Smooth muscle cell (in vitro differentiated cells): ENCODE results near the gene FAM3D. TPM values are rescaled to one million over a fixed set of nuclear protein-coding genes. Genes with fewer than 3 reads are reported as not detected.

ENCODE experiments used
- DNase-seq: peaks from one replicate; lab custom pipeline; 2025; ENCODE audit not compliant: unreplicated experiment; lab: John Stamatoyannopoulos, UW
- H2AFZ ChIP-seq: fragments of 200-600 bp; sonication (generic); 2 replicates; pipeline ENCODE4 v1.6.0; 2016; ENCODE audit warnings: antibody characterized with exemption, low read depth, mild to moderate bottlenecking
- H3F3A ChIP-seq: fragments of 200-600 bp; sonication (generic); 2 replicates; pipeline ENCODE4 v1.6.0; 2017; ENCODE audit warnings: antibody characterized with exemption, low read depth
- H3K27ac ChIP-seq: fragments of 200-600 bp; sonication (generic); 2 replicates; pipeline ENCODE4 v1.5.1; 2016; ENCODE audit warnings: low read depth, mild to moderate bottlenecking
- H3K27me3 ChIP-seq: fragments of 200-600 bp; sonication (generic); 2 replicates; pipeline ENCODE4 v1.6.1; 2016; ENCODE audit warnings: low read depth, mild to moderate bottlenecking
- H3K36me3 ChIP-seq: fragments of 200-600 bp; sonication (generic); 2 replicates; pipeline ENCODE4 v1.5.1; 2016; ENCODE audit warnings: low read depth
- H3K4me1 ChIP-seq: fragments of 200-600 bp; sonication (generic); 2 replicates; pipeline ENCODE4 v1.5.1; 2016; ENCODE audit warnings: low read depth
- H3K4me2 ChIP-seq: fragments of 200-600 bp; sonication (generic); 2 replicates; pipeline ENCODE4 v1.6.0; 2016; ENCODE audit warnings: mild to moderate bottlenecking
- H3K4me3 ChIP-seq: fragments of 200-600 bp; sonication (generic); 2 replicates; pipeline ENCODE4 v1.5.1; 2016; ENCODE audit warnings: mild to moderate bottlenecking
- H3K79me2 ChIP-seq: fragments of 200-600 bp; sonication (generic); 2 replicates; pipeline ENCODE4 v1.6.0; 2016; ENCODE audit warnings: low read depth, mild to moderate bottlenecking
- H3K9ac ChIP-seq: fragments of 200-600 bp; sonication (generic); 2 replicates; pipeline ENCODE4 v1.6.0; 2016; ENCODE audit warnings: low read depth
- H3K9me3 ChIP-seq: fragments of 200-600 bp; sonication (generic); replicated peaks from 2 replicates; pipeline ENCODE4 v1.5.1; 2016; ENCODE audit warnings: low read depth
- H4K20me1 ChIP-seq: fragments of 200-600 bp; sonication (generic); 2 replicates; pipeline ENCODE4 v1.6.0; 2016; ENCODE audit warnings: low read depth
- CTCF ChIP-seq: fragments of 200-600 bp; sonication (generic); IDR thresholded peaks from 2 replicates; pipeline ENCODE4 v1.5.1; 2017; ENCODE audit warnings: borderline replicate concordance, mild to moderate bottlenecking, antibody characterized with exemption; ENCODE audit not compliant: insufficient read depth, poor library complexity, severe bottlenecking
- WGBS: methylation state at CpG from one replicate; pipeline ENCODE4 v1.1.7; 2016; ENCODE audit warnings: low lambda C conversion rate; 5-methylcytosine and 5-hydroxymethylcytosine counted together
- polyA plus RNA-seq: library from polyadenylated mRNA; unstranded; fragments of >200 nt; fragmentation: Nextera tagmentation; extraction: Ambion mirVana; gene quantifications from 2 replicates; pipeline ENCODE4 v1.2.1, GENCODE V29; 2016
- total RNA-seq: library from RNA; depleted of rRNA; stranded (reverse); fragments of >200 nt; gene quantifications from 2 replicates; pipeline ENCODE4 v1.2.3, GENCODE V29; 2014

FAM3D gene
- total and polyA plus RNA-seq, 2 experiments from 2014 or later, result 0.18 to 0.33 TPM

- Histone ChIP-seq H3K4me2 (no peak overlapping the region), H3K9ac (no peak overlapping the region), H2AFZ (no peak overlapping the region), H3K4me3 (no peak overlapping the region), H3K4me1 (peaks cover 10% of the 10 kb centered on the region), H4K20me1 (no peaks in the 10 kb centered on the region), H3K9me3 (no peaks in the 10 kb centered on the region), H3K27me3 (no peaks in the 10 kb centered on the region), H3K27ac (no peak overlapping the region), H3K36me3 (no peaks in the 10 kb centered on the region), H3F3A (no peaks in the 10 kb centered on the region), H3K79me2 (no peaks in the 10 kb centered on the region)
- WGBS, result 92% methylated on average over 7 of the region's 7 CpGs
- no peak for TF ChIP-seq CTCF
- DNase-seq, result no peak
These were observed 53.1 kb downstream of the FAM3D start for GRCh38 chr3:58613236-58614132.

DNA sequence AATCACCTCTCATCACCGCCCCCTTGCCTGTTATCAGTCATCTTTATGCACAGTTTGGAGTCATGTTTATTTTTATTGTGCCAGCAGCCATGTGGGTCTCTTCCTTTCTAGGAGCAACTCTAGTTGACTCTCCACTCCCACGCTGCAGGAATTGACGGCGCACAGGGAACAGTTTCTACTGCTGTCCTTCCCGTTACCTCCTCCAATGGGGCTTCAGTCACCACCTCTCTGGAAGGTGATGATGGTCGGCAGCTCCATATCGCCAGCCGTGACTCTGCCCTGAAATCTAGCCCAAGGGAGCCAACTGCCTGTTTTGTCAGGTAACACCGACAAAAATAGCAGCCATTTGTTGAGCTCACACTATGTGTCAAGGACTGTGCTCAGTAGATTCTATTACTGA is 53.7 kb downstream of the FAM3D start:
- H3K79me2 ChIP-seq, result no peaks in the 10 kb centered on the region

GRCh38 chr3:58609990-58610389 is 56.6 kb downstream of the FAM3D start:
- Histone ChIP-seq H2AFZ (no peak overlapping the region), H3K36me3 (no peaks in the 10 kb centered on the region), H3K4me1 (no peaks in the 10 kb centered on the region), H3K4me2 (no peak overlapping the region), H3K9ac (no peak overlapping the region), H3K79me2 (no peaks in the 10 kb centered on the region), H3K27ac (no peak overlapping the region), H4K20me1 (no peaks in the 10 kb centered on the region), H3K27me3 (no peaks in the 10 kb centered on the region), H3K9me3 (no peaks in the 10 kb centered on the region), H3K4me3 (no peak overlapping the region), H3F3A (no peaks in the 10 kb centered on the region)
- TF ChIP-seq CTCF, result no peak
- DNase-seq, result no peak
- WGBS, result 87% methylated on average over 7 of the region's 7 CpGs

More for the DNA sequence above, 53.7 kb downstream of the FAM3D start:
- no peaks in the 10 kb centered on the region for H3K36me3 ChIP-seq
- H3K4me3 ChIP-seq, result no peak overlapping the region
- peaks cover 9% of the 10 kb centered on the region for H3K4me1 ChIP-seq
- no peak for DNase-seq
- no peak for TF ChIP-seq CTCF
- no peak overlapping the region for H3K27ac ChIP-seq
- 83% methylated on average over 9 of the region's 9 CpGs for WGBS
- H3K27me3 ChIP-seq, result no peaks in the 10 kb centered on the region
- H3K4me2 ChIP-seq, result no peak overlapping the region
- H2AFZ ChIP-seq, result no peak overlapping the region
- H3K9ac ChIP-seq, result no peak overlapping the region
- H4K20me1 ChIP-seq, result no peaks in the 10 kb centered on the region
- H3F3A ChIP-seq, result no peaks in the 10 kb centered on the region
- no peaks in the 10 kb centered on the region for H3K9me3 ChIP-seq

DNA sequence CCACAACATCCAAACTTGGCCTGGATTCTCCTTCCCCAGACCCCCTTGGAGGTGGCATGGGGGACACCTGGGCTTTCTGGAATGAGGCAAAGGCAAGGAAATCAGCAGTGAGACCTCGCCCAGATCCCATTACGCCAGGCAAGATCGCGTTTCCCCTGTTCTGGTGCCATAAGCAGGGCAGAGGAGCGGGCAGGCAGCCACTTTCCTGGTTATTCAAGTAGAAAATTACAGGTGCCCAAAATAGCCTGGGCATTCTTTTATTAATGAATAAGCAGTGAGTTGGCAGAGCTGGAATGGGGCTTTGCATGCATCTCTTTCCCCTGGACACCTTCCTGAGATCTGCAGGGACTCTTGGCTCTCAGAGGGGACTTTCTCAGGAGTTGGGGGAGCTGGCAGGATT is 57.9 kb downstream of the FAM3D start:
- Histone ChIP-seq H3K36me3 (no peaks in the 10 kb centered on the region), H4K20me1 (no peaks in the 10 kb centered on the region), H3F3A (no peaks in the 10 kb centered on the region), H3K9me3 (no peaks in the 10 kb centered on the region), H2AFZ (no peak overlapping the region), H3K27ac (no peak overlapping the region), H3K9ac (no peak overlapping the region), H3K4me1 (no peaks in the 10 kb centered on the region), H3K4me3 (no peak overlapping the region), H3K79me2 (no peaks in the 10 kb centered on the region), H3K4me2 (no peak overlapping the region), H3K27me3 (no peaks in the 10 kb centered on the region)
- 96% methylated on average over 5 of the region's 5 CpGs for WGBS
- no peak for DNase-seq
- TF ChIP-seq CTCF, result no peak
